Measurements from ENCODE around the gene KRT8.

Gene KRT8

GRCh38 chr12:52925717-52926595, 21.1 kb upstream of the KRT8 start:
- DNase-seq = no peak

GRCh38 chr12:52924764-52925716, 20.2 kb upstream of the KRT8 start:
- no peak for DNase-seq

- no peak for DNase-seq
Measured at GRCh38 chr12:52921488-52922165, 16.8 kb upstream of the KRT8 start.

- DNase-seq = no peak
Measured at GRCh38 chr12:52920937-52921336, 16.1 kb upstream of the KRT8 start.

- DNase-seq = no peak
Measured at GRCh38 chr12:52918784-52919183, 13.9 kb upstream of the KRT8 start.

- DNase-seq = no peak
Measured at GRCh38 chr12:52918351-52918750, 13.5 kb upstream of the KRT8 start.

- no peak for DNase-seq
Measured at GRCh38 chr12:52917800-52918199, 12.9 kb upstream of the KRT8 start.

GRCh38 chr12:52916216-52916615, 11.3 kb upstream of the KRT8 start:
- no peak for DNase-seq

- no peak for DNase-seq
Measured at GRCh38 chr12:52915637-52916036, 10.8 kb upstream of the KRT8 start.

- DNase-seq = no peak
Measured at GRCh38 chr12:52914576-52915121, 9.8 kb upstream of the KRT8 start.

GRCh38 chr12:52913431-52913821, 8.6 kb upstream of the KRT8 start:
- no peak for DNase-seq

- DNase-seq = no peak
Measured at GRCh38 chr12:52912711-52913430, 8.0 kb upstream of the KRT8 start.

- DNase-seq = no peak
Measured at GRCh38 chr12:52910248-52910883, 5.5 kb upstream of the KRT8 start.

GRCh38 chr12:52909796-52910195, 4.9 kb upstream of the KRT8 start:
- DNase-seq = no peak

- no peak for DNase-seq
Measured at GRCh38 chr12:52909331-52909730, 4.5 kb upstream of the KRT8 start.

- DNase-seq = no peak
Measured at GRCh38 chr12:52907092-52907810, 2.4 kb upstream of the KRT8 start.

GRCh38 chr12:52906191-52906601, 1.3 kb upstream of the KRT8 start:
- DNase-seq = no peak

- DNase-seq = peak; percentile 25
Measured at GRCh38 chr12:52903855-52904508, 894 bp downstream of the KRT8 start.

- DNase-seq = peak; percentile 46
Measured at GRCh38 chr12:52903285-52903854, 1.5 kb downstream of the KRT8 start.
